Stimulated activated CD8-positive, alpha-beta memory T cell treated with anti-CD3 and anti-CD28 coated beads, Interleukin-12 subunit alpha, Interleukin-12 subunit beta, amount 100 ng/mL, for 4 hours (primary cell): ENCODE data around the gene COL23A1.
"Not testable (repeated sequence)": the region's sequence is repeated elsewhere in the genome, so short reads cannot be mapped to it uniquely, and the experiment has no call there.

Source experiments
- DNase-seq: peaks from one replicate; pipeline ENCODE4 v3.0.0-alpha.2; 2020; ENCODE audit warnings: low read depth

COL23A1 gene

DNA sequence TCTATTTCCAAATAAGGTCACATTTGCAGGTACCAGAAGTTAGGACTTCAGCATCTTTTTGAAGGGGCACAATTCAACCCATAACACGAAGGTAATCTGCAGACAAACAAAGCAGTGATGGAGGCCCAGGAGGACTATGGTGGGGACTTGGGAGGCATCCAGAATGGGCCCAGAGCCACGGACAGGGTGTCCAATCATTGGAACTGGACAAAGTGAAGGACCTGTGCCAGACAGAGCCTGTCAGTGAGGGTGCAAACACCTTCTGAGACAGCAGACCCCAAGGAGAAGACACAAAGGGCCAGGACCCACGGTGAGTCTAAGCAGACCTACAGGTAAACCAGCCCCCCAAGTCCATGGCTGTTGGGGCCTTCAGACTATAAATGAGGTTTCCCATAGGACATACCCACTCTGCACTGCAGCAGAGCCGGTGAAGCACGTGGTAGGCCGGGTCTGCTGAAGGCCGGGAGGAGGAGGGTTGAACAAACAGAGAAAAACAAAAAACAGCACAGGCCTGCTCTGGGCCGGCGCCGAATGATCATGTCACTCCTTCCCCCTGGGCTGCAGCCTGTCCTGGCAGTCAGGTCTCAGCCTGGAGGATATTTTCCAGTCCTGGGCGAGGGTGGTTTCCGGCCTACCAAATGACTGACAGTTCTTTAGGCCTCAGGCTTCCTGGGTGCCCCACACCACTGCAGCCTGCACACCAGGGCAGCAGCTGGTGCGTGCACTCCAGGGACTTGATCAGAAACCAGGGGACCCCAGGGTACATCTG, 84.4 kb downstream of the COL23A1 start:
- DNase-seq: no peak

GRCh38 chr5:178504340-178504960, 85.7 kb downstream of the COL23A1 start:
- DNase-seq: no peak

- DNase-seq: no peak
Observed at GRCh38 chr5:178502401-178503100, 87.6 kb downstream of the COL23A1 start.

DNA sequence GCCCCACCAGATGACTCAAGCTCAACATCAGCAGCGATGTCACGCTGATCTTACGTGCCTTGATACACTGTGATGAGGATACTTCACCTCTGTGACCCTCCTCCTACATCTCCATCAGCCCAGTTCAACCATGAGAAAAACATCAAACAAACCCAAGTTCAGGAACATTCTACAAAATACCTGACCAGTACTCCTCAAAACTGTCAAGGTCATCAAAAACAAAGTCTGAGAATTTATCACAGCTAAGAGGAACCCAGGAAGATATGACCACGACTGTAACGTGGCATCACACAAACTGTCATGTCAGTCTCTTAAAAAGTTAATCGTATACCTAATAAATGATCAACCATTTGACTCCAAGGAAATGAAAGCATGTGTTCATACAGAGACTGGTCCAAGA, 90.8 kb downstream of the COL23A1 start:
- no peak for DNase-seq

DNA sequence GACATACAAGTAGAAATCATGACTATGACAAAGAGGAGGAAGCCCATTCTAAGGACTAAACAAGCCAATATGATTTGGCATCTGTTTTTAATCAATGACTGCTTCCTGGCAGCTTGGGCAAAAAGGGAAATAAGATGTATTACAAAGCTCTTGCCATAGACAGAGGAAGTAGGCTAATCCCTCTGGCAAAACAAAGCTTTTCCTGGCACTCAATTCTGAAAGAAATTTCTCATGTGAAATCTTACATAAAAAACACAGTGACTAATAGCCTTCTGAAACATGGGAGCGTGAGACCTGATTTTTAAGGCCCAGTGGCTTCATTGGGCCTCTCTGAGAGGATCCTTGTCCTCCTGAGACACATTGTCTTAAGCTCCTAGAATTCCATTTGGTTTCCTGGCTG, 93.6 kb downstream of the COL23A1 start:
- DNase-seq: no peak

GRCh38 chr5:178496214-178496613, 94.0 kb downstream of the COL23A1 start:
- DNase-seq: no peak

- no peak for DNase-seq
Observed at GRCh38 chr5:178495706-178496105, 94.5 kb downstream of the COL23A1 start.

DNA sequence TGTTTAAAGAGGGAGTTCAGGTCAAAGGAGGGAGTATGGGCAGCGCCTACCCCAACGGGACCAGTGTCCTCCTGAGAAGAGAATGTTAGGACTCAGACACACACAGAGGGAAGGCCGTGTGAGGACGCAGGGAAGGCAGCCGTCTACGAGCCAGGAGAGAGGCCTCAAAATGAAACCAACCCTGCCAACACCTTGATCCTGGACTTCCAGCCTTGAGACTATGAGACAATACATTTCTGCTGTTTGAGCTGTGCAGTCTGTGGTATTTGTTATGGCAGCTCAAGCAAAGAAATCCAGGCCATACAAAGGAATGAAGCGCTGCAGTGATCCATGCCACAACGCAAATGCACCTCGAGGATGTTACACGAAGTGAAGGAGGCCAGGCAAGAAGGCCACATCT, 97.9 kb downstream of the COL23A1 start:
- no peak for DNase-seq

DNA sequence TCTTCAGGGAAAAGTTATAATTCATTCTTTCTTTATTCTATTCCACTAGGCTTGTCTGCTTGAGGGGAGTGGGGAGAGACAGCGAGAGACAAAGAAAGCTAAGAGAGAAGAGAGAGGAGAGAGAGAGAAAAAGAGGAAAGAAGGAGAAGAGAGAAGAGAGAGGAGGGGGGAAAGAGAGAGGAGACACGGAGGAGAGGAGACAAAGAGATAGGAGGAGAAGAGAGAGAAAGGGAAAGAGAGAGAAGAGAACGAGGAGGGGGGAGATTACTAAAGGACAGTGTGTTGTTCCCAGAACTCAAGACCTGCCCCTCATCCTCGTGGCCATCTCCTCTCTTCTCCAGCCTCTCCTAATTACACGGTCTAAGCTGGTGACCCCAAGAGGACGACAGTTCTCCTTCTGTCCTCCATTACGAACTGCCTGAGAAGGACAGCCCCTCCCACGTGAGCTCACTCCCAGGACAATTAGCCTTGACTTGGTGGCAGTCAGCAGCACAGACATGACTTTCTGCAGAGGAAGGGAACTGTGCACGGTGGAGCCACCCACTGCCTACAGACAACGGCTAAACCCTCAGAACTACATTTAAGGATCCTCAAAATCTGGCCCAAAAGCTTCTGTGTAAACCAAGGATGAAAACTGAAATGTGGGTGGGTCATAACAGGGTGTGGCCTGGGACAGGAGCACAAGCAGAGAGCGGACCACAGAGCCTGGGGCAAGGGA, 99.1 kb downstream of the COL23A1 start:
- no peak for DNase-seq

- DNase-seq: no peak
Observed at GRCh38 chr5:178489271-178489976, 100.8 kb downstream of the COL23A1 start.

- no peak for DNase-seq
Observed at GRCh38 chr5:178488696-178489095, 101.5 kb downstream of the COL23A1 start.

DNA sequence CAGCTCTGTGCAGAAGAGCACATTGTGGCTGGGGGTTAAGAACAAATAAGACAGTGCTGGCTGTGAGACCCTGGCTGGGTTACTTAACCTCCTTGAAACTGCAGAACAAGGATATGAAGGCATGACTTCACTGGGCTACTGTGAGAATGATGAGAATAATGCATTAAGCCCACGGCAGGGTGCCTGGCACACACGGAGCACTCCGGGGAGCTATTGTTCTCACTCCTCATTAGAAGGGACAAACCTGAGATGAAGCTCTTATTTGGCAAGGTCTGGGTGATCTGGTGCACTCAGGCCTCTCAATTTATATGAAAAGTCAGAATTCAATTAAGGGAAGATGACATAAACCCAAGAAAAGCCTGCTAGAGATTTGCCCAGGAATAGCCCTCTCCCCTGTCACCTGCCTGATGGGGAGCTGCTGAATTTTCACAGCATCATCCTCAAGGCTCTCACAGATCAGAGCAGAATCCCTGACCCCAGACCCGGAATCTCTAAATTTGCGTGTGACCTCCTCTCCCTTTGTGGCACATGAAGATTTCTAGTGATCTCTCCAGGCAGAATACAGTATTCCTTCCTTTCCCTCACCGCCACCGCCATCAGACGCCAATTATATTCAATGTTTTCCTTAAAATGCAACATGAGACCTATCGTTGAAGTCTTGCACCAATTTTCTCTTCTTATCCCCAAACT, 102.1 kb downstream of the COL23A1 start:
- no peak for DNase-seq

DNA sequence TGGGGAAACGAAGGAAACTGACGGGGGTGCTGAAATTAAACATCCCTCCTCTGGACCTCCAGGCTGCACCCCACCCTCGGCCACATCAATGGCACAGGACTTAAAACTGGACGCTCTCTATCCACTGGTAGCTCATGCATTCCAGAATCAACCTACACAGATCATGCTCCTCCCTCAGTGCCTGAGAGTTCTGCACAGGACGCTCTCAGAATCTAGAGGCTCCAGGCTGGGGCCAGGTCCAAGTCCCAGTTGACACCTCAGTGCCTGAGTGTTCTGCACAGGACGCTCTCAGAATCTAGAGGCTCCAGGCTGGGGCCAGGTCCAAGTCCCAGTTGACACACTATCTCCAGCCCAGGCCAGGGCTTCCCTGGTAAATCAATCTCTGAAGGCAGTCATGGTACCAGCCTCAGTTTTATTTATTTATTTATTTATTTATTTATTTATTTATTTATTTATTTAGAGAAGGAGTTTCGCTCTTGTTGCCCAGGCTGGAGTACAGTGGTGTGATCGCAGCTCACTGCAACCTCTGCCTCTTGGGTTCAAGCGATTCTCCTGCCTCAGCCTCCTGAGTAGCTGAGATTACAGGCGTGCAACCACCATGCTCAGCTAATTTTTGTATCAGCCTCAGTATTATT, 103.2 kb downstream of the COL23A1 start:
- DNase-seq: not testable (repeated sequence)

- no peak for DNase-seq
Observed at GRCh38 chr5:178486239-178486641, 104.0 kb downstream of the COL23A1 start.

DNA sequence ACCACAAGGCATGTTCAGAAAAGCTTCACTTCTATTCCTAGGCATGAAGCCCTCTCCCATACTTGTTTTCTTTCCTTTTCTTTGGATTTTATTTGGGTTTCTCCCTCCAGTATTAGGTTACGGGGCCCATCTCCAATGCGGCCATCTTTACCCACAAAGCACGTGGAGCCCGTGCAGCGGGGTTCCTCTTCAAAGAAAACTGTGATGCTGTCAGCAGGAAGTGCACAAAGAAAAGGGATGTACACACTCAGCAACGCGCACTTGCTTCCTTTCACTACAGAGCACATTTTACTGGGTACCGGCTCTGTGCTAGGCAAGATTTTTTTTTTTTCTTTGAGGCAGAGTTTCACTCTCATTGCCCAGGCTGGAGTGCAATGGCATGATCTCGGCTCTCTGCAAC, 106.6 kb downstream of the COL23A1 start:
- DNase-seq: peak; percentile 14

DNA sequence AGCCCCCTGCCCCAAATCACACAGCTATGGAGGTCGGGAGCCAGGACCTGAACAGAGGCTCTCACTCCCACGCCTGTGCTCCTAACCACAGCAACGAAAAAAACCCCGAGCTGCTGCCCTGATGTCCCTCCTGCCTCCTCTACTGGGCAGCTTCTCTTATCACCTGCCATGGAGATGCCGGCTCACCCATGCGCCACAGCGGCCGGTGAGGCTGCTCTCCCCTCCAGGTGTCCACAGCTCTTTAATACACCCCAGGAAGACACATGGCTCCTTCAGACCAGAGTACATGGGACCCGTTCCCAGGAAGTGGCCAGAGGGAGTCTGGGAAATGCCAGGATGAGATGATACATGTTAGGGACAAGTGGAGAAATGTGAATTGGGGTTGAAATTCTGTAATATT, 110.9 kb downstream of the COL23A1 start:
- no peak for DNase-seq

GRCh38 chr5:178478370-178478769, 111.8 kb downstream of the COL23A1 start:
- no peak for DNase-seq

DNA sequence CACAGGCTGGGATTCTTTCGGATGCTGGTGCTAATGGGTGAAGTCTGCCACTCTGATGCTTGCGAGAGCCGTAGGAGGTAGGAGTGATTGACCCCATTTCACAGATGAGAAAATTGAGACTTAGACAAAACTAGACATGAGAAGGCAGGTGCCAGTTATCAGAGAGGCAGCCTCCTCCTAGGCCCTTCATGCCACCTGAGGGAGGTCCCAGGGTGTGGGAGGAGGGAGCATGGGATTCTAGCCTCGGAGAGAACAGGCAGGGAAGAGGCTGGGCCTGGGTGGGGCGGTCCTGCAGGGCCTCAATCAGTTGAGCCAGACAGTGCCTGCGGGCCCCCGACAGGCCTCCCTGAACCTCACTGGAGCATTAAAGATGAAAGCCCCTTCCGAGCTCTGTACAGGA, 112.4 kb downstream of the COL23A1 start:
- DNase-seq: no peak

DNA sequence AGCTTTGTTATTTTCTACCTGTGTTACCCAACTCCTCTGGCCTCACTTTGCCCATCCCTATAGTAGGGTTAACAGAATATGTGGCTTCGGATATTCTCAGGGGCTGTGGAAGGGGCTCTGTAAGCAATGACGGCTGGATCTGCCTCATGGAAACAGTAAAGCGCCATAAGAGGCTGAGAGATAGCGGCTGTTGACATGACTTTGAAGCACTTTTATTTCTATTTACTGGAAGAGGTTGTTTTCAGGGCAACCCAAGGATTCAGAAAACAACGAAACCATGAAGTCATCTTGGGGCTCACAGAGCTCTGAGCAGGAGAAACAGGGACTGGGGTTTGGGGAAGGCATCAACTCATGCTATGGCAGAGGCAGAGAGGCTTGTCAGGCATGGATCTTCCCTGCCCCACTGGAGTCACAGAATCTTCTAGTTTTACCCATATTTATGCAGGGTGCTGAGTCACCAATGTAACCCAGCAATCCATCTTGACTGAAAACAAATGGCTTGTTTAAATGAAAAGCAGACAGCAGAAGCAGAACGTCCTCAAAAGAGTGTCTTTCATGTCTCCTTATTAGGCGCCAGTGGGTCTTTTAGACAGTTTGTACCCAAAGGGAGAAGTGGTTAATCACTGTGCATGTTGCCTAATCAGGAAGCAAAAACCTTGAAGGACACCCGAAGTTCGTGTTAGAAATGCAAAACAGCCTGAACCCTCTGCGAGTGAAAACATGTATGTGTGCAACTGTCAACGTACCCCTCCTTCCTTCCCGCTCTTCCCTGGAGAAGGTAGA, 113.0 kb downstream of the COL23A1 start:
- no peak for DNase-seq

DNA sequence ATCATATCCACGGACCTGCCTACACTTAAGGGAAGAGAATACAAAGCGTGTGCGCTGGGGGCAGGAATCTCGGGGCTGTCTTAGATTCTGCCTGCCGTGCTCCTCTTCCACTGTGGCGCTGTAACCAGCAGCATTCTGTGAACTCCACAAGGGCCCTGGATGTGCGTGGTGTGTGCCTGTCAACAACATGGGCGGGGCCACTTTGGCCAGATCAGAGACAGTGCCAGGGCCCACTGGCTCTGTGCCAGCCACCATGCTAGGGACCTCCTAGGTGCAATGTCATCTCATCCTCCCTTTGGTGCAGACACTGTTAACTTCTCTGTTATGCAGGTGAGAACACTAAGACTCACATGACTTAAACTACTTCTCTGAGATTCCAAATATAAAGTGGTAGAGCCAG, 113.7 kb downstream of the COL23A1 start:
- DNase-seq: no peak
